HepG2 (cell line): Measurements from ENCODE around the gene TAOK3. TPM values are rescaled to one million over a fixed set of nuclear protein-coding genes. Genes with fewer than 3 reads are reported as not detected.

Source experiments
- ETV5 ChIP-seq: IDR thresholded peaks from 2 replicates; pipeline ENCODE4 v1.6.1; 2018; ENCODE audit warnings: missing biosample characterization, missing genetic modification reagents, inconsistent platforms, borderline replicate concordance
- EZH2 ChIP-seq: conservative IDR thresholded peaks from 2 replicates; pipeline ENCODE4 v1.6.1; 2012; ENCODE audit warnings: mild to moderate bottlenecking, low read depth, low read length, moderate library complexity
- FOSL1 ChIP-seq: sonication (generic); formaldehyde crosslinking; IDR thresholded peaks from 2 replicates; pipeline ENCODE4 v1.9.0; 2021; ENCODE audit warnings: missing genetic modification reagents, borderline replicate concordance
- FOXM1 ChIP-seq: sonication (generic); formaldehyde crosslinking; IDR thresholded peaks from 2 replicates; pipeline ENCODE4 v1.5.0; 2020; ENCODE audit warnings: missing genetic modification reagents
- MEF2D ChIP-seq: sonication (generic); formaldehyde crosslinking; IDR thresholded peaks from 2 replicates; pipeline ENCODE4 v1.5.1; 2020; ENCODE audit warnings: mild to moderate bottlenecking, missing genetic modification reagents
- MIER2 ChIP-seq: IDR thresholded peaks from 2 replicates; pipeline ENCODE4 v1.6.1; 2016; ENCODE audit warnings: missing biosample characterization, missing genetic modification reagents
- RCOR2 ChIP-seq: IDR thresholded peaks from 2 replicates; pipeline ENCODE4 v1.6.1; 2016; ENCODE audit warnings: missing biosample characterization, missing genetic modification reagents
- SIX1 ChIP-seq: sonication (generic); formaldehyde crosslinking; IDR thresholded peaks from 2 replicates; pipeline ENCODE4 v1.4.0; 2020; ENCODE audit warnings: missing genetic modification reagents, borderline replicate concordance
- STAG1 ChIP-seq: sonication (generic); formaldehyde crosslinking; IDR thresholded peaks from 2 replicates; pipeline ENCODE4 v1.4.0; 2020; ENCODE audit warnings: missing genetic modification reagents
- ZNF331 ChIP-seq: sonication (generic); formaldehyde crosslinking; IDR thresholded peaks from 2 replicates; pipeline ENCODE4 v1.4.0; 2020; ENCODE audit warnings: missing genetic modification reagents
- ZNF564 ChIP-seq: sonication (generic); formaldehyde crosslinking; IDR thresholded peaks from 2 replicates; pipeline ENCODE4 v1.8.1; 2023; ENCODE audit warnings: mild to moderate bottlenecking, missing genetic modification reagents
- ZSCAN29 ChIP-seq: sonication (generic); formaldehyde crosslinking; conservative IDR thresholded peaks from 2 replicates; pipeline ENCODE4 v1.4.0; 2020; ENCODE audit warnings: mild to moderate bottlenecking, missing genetic modification reagents
- polyA plus RNA-seq, 8 experiments: library from polyadenylated mRNA; depleted of rRNA in 3 of 8; stranded (reverse) in 7 of 8; unstranded in 1 of 8; fragments of >200 nt; fragmentation: Illumina TruSeq in 4 of 8; extraction: Trizol in 4 of 8; gene quantifications; 2 replicates each; pipeline versions ENCODE4 v1.2.1 to v1.2.3, GENCODE V29; 2011 to 2016; ENCODE audit warnings: low read depth in 4 of 8, missing spikeins in 1 of 8, mixed read lengths in 1 of 8; ENCODE audit not compliant: insufficient read depth in 1 of 8
- total RNA-seq, 5 experiments: library from RNA; depleted of rRNA; stranded (reverse); fragments of >200 nt; fragmentation: Illumina TruSeq; extraction: Trizol; gene quantifications; 2 replicates each; pipeline ENCODE4 v1.2.3, GENCODE V29; 2016; ENCODE audit warnings: low read depth in 1 of 5
- TF ChIP-seq, protein P1 (sequence below): sonication (generic); formaldehyde crosslinking; IDR thresholded peaks from 2 replicates; pipeline ENCODE4 v1.4.0; 2020; ENCODE audit warnings: missing genetic modification reagents
- TF ChIP-seq, protein P2 (sequence below): sonication (generic); formaldehyde crosslinking; IDR thresholded peaks from 2 replicates; pipeline ENCODE4 v1.8.1; 2022; ENCODE audit warnings: mild to moderate bottlenecking, missing genetic modification reagents
- TF ChIP-seq, protein P3 (sequence below): IDR thresholded peaks from 2 replicates; pipeline ENCODE4 v1.6.1; 2018; ENCODE audit warnings: missing genetic modification reagents
- TF ChIP-seq, protein P4 (sequence below): IDR thresholded peaks from 2 replicates; pipeline ENCODE4 v1.6.1; 2016; ENCODE audit warnings: missing compliant biosample characterization, missing genetic modification reagents, borderline replicate concordance
- TF ChIP-seq, protein P5 (sequence below): sonication (generic); formaldehyde crosslinking; IDR thresholded peaks from 2 replicates; pipeline ENCODE4 v1.4.0; 2020; ENCODE audit warnings: missing genetic modification reagents
- TF ChIP-seq, protein P6 (sequence below): sonication (generic); formaldehyde crosslinking; IDR thresholded peaks from 2 replicates; pipeline ENCODE4 v1.5.0; 2020; ENCODE audit warnings: mild to moderate bottlenecking, missing genetic modification reagents
- TF ChIP-seq, protein P7 (sequence below): sonication (generic); formaldehyde crosslinking; IDR thresholded peaks from 2 replicates; pipeline ENCODE4 v1.5.0; 2020; ENCODE audit warnings: missing genetic modification reagents

The TAOK3 gene
- total and polyA plus RNA-seq, 2 of the 13 experiments (the other 11 are each of a cell fraction or from before 2014, with no cell fraction given) = 10.4 to 12.3 TPM

DNA sequence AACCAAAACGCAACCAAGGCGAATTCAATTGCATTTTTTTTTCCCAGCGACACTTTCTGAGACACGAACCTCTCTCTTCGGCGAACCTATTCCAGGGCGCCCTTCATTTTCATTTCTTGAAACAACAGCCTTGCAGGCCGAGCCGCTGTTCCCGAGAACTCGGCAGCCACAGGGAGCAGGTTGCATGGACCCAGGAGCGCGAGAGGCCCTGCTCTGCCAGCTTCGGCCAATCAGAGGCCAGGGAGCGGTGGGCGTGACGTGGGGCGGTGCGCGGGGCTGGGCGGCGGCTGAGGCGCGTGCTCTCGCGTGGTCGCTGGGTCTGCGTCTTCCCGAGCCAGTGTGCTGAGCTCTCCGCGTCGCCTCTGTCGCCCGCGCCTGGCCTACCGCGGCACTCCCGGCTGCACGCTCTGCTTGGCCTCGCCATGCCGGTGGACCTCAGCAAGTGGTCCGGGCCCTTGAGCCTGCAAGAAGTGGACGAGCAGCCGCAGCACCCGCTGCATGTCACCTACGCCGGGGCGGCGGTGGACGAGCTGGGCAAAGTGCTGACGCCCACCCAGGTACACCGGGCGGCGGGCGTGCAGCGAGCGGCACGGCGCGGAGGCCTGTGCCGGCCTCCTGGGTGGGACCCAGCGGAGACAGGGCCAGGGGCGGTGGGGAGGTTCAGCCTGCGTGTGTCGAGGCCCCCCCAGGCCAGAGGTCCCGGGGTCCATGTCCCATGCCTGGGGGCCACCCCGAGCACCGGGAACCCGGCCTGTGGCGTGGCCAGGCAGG, 236.7 kb downstream of the TAOK3 start, which contains the start of gene PEBP1 (continued):
- TF ChIP-seq RCOR2 (CRISPR knock-in tag) (no peak), ZNF331 (CRISPR knock-in tag) (peak; percentile 74), MIER2 (CRISPR knock-in tag) (no peak), STAG1 (CRISPR knock-in tag) (0 out of 2 replicates have a peak, but pooled peaks have one; percentile 27), ZNF564 (CRISPR knock-in tag) (peak; percentile 88), FOSL1 (CRISPR knock-in tag) (no peak), EZH2 (no peak), FOXM1 (CRISPR knock-in tag) (no peak), ZSCAN29 (CRISPR knock-in tag) (no peak; the same call in 1 of the 2 replicates), SIX1 (CRISPR knock-in tag) (0 out of 2 replicates have a peak, but pooled peaks have one; percentile 4), ETV5 (CRISPR knock-in tag) (no peak), MEF2D (CRISPR knock-in tag) (peak; percentile 73; the same call in 1 of the 2 replicates)
- TF ChIP-seq, protein P1, sequence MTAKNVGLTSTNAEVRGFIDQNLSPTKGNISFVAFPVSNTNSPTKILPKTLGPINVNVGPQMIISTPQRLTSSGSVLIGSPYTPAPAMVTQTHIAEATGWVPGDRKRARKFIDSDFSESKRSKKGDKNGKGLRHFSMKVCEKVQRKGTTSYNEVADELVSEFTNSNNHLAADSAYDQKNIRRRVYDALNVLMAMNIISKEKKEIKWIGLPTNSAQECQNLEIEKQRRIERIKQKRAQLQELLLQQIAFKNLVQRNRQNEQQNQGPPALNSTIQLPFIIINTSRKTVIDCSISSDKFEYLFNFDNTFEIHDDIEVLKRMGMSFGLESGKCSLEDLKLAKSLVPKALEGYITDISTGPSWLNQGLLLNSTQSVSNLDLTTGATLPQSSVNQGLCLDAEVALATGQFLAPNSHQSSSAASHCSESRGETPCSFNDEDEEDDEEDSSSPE = peak; percentile 74
- TF ChIP-seq, protein P2, sequence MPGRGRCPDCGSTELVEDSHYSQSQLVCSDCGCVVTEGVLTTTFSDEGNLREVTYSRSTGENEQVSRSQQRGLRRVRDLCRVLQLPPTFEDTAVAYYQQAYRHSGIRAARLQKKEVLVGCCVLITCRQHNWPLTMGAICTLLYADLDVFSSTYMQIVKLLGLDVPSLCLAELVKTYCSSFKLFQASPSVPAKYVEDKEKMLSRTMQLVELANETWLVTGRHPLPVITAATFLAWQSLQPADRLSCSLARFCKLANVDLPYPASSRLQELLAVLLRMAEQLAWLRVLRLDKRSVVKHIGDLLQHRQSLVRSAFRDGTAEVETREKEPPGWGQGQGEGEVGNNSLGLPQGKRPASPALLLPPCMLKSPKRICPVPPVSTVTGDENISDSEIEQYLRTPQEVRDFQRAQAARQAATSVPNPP (CRISPR knock-in tag) = peak; percentile 88
- TF ChIP-seq, protein P3, sequence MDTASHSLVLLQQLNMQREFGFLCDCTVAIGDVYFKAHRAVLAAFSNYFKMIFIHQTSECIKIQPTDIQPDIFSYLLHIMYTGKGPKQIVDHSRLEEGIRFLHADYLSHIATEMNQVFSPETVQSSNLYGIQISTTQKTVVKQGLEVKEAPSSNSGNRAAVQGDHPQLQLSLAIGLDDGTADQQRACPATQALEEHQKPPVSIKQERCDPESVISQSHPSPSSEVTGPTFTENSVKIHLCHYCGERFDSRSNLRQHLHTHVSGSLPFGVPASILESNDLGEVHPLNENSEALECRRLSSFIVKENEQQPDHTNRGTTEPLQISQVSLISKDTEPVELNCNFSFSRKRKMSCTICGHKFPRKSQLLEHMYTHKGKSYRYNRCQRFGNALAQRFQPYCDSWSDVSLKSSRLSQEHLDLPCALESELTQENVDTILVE = 0 out of 2 replicates have a peak, but pooled peaks have one; percentile 18
- TF ChIP-seq, protein P4, sequence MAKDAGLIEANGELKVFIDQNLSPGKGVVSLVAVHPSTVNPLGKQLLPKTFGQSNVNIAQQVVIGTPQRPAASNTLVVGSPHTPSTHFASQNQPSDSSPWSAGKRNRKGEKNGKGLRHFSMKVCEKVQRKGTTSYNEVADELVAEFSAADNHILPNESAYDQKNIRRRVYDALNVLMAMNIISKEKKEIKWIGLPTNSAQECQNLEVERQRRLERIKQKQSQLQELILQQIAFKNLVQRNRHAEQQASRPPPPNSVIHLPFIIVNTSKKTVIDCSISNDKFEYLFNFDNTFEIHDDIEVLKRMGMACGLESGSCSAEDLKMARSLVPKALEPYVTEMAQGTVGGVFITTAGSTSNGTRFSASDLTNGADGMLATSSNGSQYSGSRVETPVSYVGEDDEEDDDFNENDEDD (CRISPR knock-in tag) = peak; percentile 90
- TF ChIP-seq, protein P5, sequence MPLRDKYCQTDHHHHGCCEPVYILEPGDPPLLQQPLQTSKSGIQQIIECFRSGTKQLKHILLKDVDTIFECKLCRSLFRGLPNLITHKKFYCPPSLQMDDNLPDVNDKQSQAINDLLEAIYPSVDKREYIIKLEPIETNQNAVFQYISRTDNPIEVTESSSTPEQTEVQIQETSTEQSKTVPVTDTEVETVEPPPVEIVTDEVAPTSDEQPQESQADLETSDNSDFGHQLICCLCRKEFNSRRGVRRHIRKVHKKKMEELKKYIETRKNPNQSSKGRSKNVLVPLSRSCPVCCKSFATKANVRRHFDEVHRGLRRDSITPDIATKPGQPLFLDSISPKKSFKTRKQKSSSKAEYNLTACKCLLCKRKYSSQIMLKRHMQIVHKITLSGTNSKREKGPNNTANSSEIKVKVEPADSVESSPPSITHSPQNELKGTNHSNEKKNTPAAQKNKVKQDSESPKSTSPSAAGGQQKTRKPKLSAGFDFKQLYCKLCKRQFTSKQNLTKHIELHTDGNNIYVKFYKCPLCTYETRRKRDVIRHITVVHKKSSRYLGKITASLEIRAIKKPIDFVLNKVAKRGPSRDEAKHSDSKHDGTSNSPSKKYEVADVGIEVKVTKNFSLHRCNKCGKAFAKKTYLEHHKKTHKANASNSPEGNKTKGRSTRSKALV (CRISPR knock-in tag) = peak; percentile 70
- TF ChIP-seq, protein P6, sequence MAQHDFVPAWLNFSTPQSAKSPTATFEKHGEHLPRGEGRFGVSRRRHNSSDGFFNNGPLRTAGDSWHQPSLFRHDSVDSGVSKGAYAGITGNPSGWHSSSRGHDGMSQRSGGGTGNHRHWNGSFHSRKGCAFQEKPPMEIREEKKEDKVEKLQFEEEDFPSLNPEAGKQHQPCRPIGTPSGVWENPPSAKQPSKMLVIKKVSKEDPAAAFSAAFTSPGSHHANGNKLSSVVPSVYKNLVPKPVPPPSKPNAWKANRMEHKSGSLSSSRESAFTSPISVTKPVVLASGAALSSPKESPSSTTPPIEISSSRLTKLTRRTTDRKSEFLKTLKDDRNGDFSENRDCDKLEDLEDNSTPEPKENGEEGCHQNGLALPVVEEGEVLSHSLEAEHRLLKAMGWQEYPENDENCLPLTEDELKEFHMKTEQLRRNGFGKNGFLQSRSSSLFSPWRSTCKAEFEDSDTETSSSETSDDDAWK (CRISPR knock-in tag) = no peak
- TF ChIP-seq, protein P7, sequence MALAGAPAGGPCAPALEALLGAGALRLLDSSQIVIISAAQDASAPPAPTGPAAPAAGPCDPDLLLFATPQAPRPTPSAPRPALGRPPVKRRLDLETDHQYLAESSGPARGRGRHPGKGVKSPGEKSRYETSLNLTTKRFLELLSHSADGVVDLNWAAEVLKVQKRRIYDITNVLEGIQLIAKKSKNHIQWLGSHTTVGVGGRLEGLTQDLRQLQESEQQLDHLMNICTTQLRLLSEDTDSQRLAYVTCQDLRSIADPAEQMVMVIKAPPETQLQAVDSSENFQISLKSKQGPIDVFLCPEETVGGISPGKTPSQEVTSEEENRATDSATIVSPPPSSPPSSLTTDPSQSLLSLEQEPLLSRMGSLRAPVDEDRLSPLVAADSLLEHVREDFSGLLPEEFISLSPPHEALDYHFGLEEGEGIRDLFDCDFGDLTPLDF (CRISPR knock-in tag) = peak; percentile 77
